MCF 10A (cell line): ENCODE measurements around the gene YARS1. TPM values are rescaled to one million over a fixed set of nuclear protein-coding genes. Genes with fewer than 3 reads are reported as not detected.
A peak's percentile ranks its signal among the peaks of the same experiment; 100 is the strongest.

ENCODE experiments used
- BruUV-seq: library from RNA; stranded (reverse); fragments of 400-500 nt; replicated peaks from 2 replicates; lab custom pipeline; 2021; lab: Mats Ljungman, UMichigan
- CTCF ChIA-PET: fragments of 300-600 bp; sonication (Branson Sonifier 250); formaldehyde crosslinking; extraction: SDS; loops from one replicate; lab custom pipeline; 2021; ENCODE audit warnings: antibody characterized with exemption, inconsistent platforms; lab: Yijun Ruan, JAX
- POLR2A ChIA-PET: fragments of 300-600, 350-650 bp; sonication (Branson Sonifier 250); formaldehyde crosslinking; extraction: SDS; loops from one replicate; lab custom pipeline; 2020; ENCODE audit warnings: antibody characterized with exemption, inconsistent platforms; lab: Yijun Ruan, JAX
- DNase-seq: peaks from one replicate; pipeline ENCODE4 v3.0.0-alpha.2; 2018; ENCODE audit not compliant: unreplicated experiment
- H3K27ac Mint-ChIP-seq: one replicate; pipeline ENCODE4 v1.8.0; 2022; ENCODE audit warnings: mild to moderate bottlenecking, low read depth, mixed read lengths; ENCODE audit not compliant: unreplicated experiment
- H3K27me3 Mint-ChIP-seq: one replicate; pipeline ENCODE4 v1.8.0; 2022; ENCODE audit warnings: mixed read lengths; ENCODE audit not compliant: insufficient read depth, unreplicated experiment
- H3K36me3 Mint-ChIP-seq: one replicate; pipeline ENCODE4 v1.8.0; 2022; ENCODE audit warnings: mild to moderate bottlenecking, moderate library complexity, mixed read lengths; ENCODE audit not compliant: insufficient read depth, unreplicated experiment
- H3K4me1 Mint-ChIP-seq: one replicate; pipeline ENCODE4 v1.8.0; 2022; ENCODE audit warnings: mixed read lengths; ENCODE audit not compliant: insufficient read depth, unreplicated experiment
- H3K4me3 Mint-ChIP-seq: one replicate; pipeline ENCODE4 v1.8.0; 2022; ENCODE audit warnings: mild to moderate bottlenecking, moderate library complexity, mixed read lengths; ENCODE audit not compliant: unreplicated experiment
- H3K9me3 Mint-ChIP-seq: one replicate; pipeline ENCODE4 v1.8.0; 2022; ENCODE audit warnings: mixed read lengths; ENCODE audit not compliant: unreplicated experiment
- intact Hi-C: fragments of 100-400 bp; cut with micrococcal nuclease; formaldehyde crosslinking; loops from 2 replicates; pipeline ENCODE4 v1.14.1; 2022
- total RNA-seq: library from RNA; stranded (reverse); gene quantifications from 2 replicates; pipeline ENCODE4 v1.2.3, GENCODE V29; 2022
- TF ChIP-seq, protein P1 (sequence below): fragments of 200-600 bp; IDR thresholded peaks from one replicate; pipeline ENCODE4 v1.8.0; 2022; ENCODE audit warnings: antibody characterized with exemption, mild to moderate bottlenecking; ENCODE audit not compliant: unreplicated experiment

The YARS1 gene
- total RNA-seq, 1 experiment from 2014 or later: 372 TPM

DNA sequence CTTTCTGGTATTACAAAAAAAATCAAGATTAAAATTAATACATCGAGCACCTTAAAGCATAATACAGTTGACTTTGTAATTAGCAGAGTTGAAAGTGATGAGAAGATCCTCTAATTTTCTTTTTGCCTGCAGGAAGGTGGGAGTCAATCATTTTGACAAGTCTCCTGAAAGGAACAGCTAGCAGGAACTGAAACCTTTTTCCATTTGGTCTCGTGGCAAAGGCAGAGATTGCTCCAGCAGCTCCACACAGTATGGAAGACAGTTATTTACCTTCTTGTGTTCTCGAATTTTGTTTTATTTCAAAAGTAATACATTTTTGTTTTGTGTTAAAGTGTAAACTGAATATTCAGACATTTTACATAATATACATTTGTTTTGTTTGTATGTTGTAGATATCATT lies 8.0 kb upstream of the YARS1 start:
- CTCF ChIA-PET: interaction anchor here (0.7 kb wide), 2 partner anchors 72 to 115 kb away, joined by 3 to 5 read pairs; no protein-coding TSS in a partner anchor
- Mint-ChIP-seq H3K27me3 (no peaks in the 10 kb centered on the region), H3K4me1 (peaks cover 6% of the 10 kb centered on the region), H3K27ac (no peak overlapping the region), H3K4me3 (no peak overlapping the region), H3K36me3 (peaks cover 51% of the 10 kb centered on the region), H3K9me3 (no peaks in the 10 kb centered on the region)
- TF ChIP-seq, protein P1, sequence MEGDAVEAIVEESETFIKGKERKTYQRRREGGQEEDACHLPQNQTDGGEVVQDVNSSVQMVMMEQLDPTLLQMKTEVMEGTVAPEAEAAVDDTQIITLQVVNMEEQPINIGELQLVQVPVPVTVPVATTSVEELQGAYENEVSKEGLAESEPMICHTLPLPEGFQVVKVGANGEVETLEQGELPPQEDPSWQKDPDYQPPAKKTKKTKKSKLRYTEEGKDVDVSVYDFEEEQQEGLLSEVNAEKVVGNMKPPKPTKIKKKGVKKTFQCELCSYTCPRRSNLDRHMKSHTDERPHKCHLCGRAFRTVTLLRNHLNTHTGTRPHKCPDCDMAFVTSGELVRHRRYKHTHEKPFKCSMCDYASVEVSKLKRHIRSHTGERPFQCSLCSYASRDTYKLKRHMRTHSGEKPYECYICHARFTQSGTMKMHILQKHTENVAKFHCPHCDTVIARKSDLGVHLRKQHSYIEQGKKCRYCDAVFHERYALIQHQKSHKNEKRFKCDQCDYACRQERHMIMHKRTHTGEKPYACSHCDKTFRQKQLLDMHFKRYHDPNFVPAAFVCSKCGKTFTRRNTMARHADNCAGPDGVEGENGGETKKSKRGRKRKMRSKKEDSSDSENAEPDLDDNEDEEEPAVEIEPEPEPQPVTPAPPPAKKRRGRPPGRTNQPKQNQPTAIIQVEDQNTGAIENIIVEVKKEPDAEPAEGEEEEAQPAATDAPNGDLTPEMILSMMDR: no peak
- no peak for DNase-seq
- intact Hi-C loops: no loop called here
- POLR2A ChIA-PET: no interaction called here
- BruUV-seq: no TSS peak

- Mint-ChIP-seq H3K36me3 (peaks cover 8% of the 10 kb centered on the region), H3K4me3 (peak overlapping the region; percentile 87), H3K4me1 (peaks cover 16% of the 10 kb centered on the region), H3K27ac (peak overlapping the region; percentile 87), H3K9me3 (no peaks in the 10 kb centered on the region), H3K27me3 (no peaks in the 10 kb centered on the region)
- intact Hi-C loops: no loop called here
- no peak for DNase-seq
- POLR2A ChIA-PET: interaction anchor here (0.9 to 3.4 kb wide), 8 partner anchors 10 to 190 kb away, joined by 3 to 18 read pairs (median 8); partner anchors contain the start of genes RBBP4 and ZBTB8OS
- BruUV-seq: no TSS peak
- CTCF ChIA-PET: interaction anchor here (0.9 to 1.0 kb wide), 2 partner anchors 27 to 107 kb away, joined by 3 to 4 read pairs; no protein-coding TSS in a partner anchor
- TF ChIP-seq, protein P1: no peak
Observed at GRCh38 chr1:32818804-32819541, 1.8 kb upstream of the YARS1 start.

- H3K36me3 Mint-ChIP-seq: peaks cover 9% of the 10 kb centered on the region
- no TSS peak for BruUV-seq
- DNase-seq: peak; percentile 71
- TF ChIP-seq, protein P1: no peak
- intact Hi-C loops: no loop called here
- H3K9me3 Mint-ChIP-seq: no peaks in the 10 kb centered on the region
- ChIA-PET CTCF (interaction anchor here (0.9 to 1.0 kb wide), 2 partner anchors 26 to 106 kb away, joined by 3 to 4 read pairs; no protein-coding TSS in a partner anchor), POLR2A (interaction anchor here (0.7 to 3.4 kb wide), 27 partner anchors 11 to 424 kb away, joined by 3 to 18 read pairs (median 6); partner anchors contain the start of genes BSDC1, RBBP4, RNF19B and ZBTB8OS)
- peaks cover 24% of the 10 kb centered on the region for H3K4me1 Mint-ChIP-seq
- peak overlapping the region; percentile 87 for H3K27ac Mint-ChIP-seq
- H3K4me3 Mint-ChIP-seq: peak overlapping the region; percentile 87
- no peaks in the 10 kb centered on the region for H3K27me3 Mint-ChIP-seq
Observed at GRCh38 chr1:32817815-32818786, 943 bp upstream of the YARS1 start.
